Esophagus squamous epithelium (tissue), 4 donors: ENCODE results near the gene TMEM170A.

Experiments used
- POLR2A ChIP-seq, 4 donors: fragments of 450-650 bp; IDR thresholded peaks; one replicate each; pipeline ENCODE4 v1.6.1; 2017; ENCODE audit warnings: antibody characterized with exemption in 4 of 4, mild to moderate bottlenecking in 4 of 4, moderate library complexity in 3 of 4
- TF ChIP-seq, protein P1 (sequence below), 6 experiments: fragments of 450-650 bp in 4 of 6; fragments of 200-600 bp in 2 of 6; sonication (generic) in 2 of 6; IDR thresholded peaks; one replicate each; pipeline ENCODE4 v1.5.1; 2016 to 2019; ENCODE audit warnings: antibody characterized with exemption in 6 of 6, mild to moderate bottlenecking in 4 of 6, moderate library complexity in 4 of 6

DNA sequence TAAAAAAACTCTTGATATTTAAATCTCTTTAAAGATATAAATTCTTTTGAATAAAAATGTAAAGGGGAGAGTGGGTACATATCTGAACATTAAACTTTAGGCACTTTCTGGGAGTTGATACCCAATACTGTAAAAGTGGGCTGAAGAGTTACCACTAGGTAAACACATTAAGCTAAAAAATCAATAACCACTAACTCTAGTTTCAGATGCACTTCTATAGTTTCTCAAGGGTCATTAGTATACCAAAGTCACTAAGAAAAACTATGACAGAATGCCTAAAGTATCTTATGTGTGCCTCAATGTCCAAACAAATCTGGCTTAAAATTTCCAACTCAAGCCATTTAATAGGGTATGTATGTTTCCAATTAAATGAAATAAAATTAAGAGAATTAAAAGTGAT, 18.1 kb downstream of the TMEM170A start:
- TF ChIP-seq, protein P1, sequence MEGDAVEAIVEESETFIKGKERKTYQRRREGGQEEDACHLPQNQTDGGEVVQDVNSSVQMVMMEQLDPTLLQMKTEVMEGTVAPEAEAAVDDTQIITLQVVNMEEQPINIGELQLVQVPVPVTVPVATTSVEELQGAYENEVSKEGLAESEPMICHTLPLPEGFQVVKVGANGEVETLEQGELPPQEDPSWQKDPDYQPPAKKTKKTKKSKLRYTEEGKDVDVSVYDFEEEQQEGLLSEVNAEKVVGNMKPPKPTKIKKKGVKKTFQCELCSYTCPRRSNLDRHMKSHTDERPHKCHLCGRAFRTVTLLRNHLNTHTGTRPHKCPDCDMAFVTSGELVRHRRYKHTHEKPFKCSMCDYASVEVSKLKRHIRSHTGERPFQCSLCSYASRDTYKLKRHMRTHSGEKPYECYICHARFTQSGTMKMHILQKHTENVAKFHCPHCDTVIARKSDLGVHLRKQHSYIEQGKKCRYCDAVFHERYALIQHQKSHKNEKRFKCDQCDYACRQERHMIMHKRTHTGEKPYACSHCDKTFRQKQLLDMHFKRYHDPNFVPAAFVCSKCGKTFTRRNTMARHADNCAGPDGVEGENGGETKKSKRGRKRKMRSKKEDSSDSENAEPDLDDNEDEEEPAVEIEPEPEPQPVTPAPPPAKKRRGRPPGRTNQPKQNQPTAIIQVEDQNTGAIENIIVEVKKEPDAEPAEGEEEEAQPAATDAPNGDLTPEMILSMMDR (IDR thresholded peaks at IDR 0.05) = no peak
- TF ChIP-seq POLR2A (IDR thresholded peaks at IDR 0.05) = no peak
